ENCODE measurements around the gene PADI2.

Gene PADI2

DNA sequence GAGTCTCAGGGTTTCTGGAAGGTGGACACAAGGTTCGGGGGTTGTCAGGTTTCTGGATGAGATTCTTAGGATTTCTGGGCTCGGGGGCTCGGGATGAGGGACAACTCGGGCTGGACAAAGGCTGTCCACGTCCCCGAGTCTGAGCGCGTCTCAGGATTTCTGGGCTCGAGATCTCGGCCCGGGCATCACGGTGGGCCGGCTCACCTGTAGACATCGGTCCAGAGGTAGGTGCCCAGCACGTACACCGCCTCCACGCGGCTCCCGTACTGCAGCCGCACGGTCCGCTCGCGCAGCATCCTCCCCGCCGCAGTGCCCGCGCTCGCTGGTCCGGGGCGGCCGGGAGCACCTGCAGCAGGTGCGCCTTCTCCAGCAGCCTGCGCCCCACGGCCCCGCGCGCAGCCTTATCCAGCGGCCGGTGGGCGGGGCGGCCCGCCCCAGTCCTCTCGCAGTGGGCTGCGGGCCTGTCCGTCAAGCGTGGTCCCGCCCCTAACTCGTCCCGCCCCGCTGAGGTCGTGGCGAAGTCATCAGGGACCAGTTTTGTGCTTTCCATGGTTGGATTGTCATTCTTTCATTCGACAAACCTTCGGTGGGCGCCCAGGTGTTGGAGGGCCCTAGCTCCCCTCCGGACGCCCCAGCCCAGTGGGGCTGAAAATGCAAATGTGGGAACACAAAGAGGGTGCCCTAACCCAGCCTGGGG, at the start of gene PADI2:
TSS of gene PADI2 (minus strand) at position 376 of the 697 bp plus-strand sequence. CDS start at position 296, 80 bp downstream.
- no peak for DNase-seq

DNA sequence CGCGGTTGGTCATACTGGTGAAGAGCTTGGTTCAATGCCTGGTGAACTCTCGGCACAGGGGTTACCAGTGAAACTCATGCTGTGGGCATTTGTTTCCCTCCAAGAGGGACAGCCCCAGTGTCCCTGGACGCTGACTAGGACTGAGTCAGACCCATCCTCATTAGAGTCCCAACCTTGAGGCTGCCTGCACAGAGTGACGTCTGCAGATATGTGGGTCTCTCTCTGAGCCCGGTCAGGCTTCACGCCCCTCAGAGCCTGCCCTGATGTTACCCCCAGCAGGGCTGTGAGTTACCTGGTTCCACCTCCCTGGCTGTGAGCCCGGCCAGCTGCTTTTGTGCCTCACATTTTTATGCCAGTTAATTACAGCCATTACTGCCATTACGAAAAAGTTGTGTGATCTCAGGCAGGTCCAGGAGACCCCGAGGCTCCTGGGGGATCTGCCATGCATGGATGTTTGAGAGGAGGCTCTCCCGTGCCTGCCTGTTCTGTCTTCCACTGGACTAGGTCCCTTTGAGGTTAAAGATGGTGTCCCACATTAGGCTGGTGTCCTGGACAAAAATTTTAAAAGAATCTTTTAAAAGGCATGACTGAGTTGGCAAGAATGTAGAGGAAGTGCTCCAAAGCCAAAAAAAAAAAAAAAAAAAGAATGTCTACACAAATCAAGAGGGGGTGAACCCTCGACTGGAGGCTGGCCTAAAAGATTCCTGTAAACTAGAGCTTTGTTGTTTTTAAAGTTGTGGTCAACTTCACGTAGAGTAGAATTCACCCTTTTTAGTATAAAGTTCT, 49.0 kb upstream of the PADI2 start:
- peak; percentile 94 for DNase-seq

DNA sequence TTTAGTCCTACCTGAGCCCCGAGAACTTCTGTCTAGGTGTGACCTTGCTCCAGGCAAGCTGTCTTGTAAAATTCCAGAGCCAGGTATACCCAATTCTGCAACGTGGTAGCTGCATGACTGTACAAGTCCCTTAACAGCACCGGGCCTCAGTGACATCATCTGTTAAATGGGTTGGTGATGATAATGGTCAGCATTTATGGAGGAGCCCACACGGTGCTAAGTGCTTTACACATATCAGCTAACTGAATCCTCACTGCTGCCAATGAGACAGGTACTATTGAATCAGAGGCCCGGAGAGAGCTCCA, 48.5 kb upstream of the PADI2 start:
- no peak for DNase-seq

DNA sequence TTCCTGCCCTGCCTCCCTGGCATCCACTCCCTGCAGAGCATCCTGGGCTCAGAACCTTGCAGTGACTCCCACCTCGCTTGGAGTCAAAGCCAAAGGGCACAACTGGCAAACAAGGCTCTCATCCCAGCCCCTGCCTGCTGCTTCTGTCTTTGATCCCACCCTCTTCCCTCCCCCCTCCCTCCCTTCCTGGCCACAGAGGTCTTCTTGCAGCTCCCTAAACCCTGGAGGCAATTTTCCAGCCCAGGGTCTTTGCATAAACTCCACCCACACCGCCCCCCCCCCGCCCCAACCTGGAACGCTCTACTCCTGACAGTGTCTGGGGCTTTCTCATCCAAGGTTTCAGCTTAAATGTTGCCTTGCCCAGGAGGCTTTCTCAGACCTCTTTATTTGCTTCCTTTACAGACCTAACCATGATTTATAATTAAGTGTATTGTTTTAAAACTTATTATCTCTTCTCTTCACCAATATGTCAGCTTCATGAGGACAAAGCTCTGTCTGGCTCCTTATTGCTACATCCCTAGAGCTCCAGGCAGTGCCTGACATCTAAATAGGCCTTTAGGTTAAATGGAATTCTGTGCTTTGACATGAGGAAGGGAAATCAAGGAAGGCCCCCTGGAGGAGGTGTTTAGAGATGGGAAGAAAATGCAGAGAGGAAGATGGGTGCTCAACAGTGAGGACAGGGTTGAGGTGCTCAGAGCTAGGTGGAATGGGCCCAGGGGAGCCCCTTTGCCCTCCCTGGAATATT, 48.0 kb upstream of the PADI2 start:
- DNase-seq, result no peak

DNA sequence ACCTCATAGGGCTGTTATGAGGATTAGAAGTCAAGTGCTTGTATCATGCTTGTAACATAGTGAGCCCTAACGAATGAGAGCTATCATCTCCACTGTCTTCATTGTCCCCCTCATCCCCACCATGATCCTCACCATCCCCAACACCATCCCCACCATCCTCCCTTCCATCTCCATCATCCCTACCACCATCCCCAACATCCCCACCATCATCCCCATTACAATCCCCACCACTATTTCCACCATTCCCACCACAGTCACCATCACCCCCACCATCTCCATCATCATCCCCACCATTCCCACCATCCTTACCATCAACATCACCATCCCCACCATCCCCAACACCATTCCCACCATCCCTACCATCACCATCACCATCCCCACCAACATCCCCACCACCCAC, 46.6 kb upstream of the PADI2 start:
- DNase-seq, result no peak

DNA sequence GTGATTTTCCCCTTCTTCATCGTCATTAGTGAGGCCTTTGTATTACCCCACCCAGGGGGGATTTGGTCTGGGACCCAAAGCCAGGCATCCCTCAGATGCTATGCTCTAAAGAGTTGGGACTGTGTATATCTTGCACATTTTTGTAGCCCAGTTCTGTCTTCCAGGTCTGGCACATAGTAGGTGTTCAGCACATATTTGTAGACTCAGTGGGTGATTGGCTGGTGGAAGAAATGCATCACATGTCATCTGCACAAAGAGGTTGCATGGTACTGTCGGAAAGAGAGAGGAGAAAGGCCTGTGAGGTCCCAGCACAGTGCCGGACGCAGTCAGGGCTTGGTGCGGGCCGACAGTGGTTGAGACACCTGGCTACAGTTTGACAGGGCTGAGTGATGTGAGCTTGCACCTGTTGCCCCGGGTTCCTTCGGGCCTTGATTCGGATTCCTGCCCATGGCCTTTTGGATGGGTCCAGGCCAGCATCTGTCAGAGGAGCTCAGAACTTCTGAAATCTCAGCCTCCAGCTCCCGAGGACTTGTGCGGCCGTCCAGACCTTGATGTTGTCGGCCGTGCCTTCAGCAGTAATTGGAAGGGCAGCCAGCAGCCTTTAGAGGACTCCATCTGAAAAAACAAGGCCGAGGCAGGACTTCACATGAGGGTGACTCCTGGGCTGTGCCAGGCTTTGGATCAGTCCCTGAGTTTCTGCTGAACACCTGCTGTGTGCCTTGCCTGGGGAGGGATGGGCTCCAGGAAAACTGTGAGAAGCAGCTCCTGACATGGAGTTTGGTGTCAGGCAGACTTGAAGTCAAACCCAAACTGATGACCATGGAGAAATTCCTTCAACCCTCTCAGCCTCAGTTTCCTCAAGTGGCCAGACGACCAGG, 44.8 kb upstream of the PADI2 start:
- no peak for DNase-seq

DNA sequence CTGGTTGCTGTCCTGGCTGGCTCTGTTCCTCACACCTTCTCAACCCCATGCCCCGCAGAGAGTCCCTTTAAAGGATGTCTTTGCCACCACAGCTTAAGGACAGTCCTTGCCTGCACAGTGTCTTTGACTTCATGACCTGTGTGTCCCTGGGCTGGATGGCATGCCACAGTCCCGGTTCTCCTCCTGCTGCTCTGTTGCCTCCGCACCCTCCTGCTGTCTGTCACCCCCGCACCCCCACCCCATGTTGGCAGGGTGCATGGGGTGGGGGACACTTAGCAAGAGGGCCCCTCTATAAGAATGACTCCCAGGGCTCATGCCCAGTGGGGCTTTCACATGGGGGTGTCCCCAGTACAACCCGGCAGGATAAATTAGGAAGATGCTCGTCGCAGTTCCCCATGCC, 44.1 kb upstream of the PADI2 start:
- no peak for DNase-seq

DNA sequence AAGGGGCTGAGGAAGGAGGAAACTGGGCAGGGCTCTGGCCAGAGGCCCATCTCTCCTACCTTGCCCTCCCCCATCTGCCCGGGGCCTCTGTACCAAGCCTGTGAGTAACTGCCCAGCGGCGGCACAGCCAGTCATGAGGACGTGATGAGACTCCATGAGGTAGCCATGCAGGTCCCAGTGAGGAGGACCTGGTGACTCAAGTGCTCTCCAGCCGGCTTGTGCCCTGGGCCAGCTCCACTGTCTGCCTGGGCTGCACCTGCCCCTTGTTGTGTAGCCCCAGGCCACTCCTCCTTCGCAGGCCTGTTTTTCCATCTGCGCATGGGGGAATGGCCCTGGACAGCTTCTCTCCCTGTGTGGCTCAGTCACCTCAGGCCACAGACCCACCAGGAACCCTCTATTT, 43.7 kb upstream of the PADI2 start:
- DNase-seq, result no peak

DNA sequence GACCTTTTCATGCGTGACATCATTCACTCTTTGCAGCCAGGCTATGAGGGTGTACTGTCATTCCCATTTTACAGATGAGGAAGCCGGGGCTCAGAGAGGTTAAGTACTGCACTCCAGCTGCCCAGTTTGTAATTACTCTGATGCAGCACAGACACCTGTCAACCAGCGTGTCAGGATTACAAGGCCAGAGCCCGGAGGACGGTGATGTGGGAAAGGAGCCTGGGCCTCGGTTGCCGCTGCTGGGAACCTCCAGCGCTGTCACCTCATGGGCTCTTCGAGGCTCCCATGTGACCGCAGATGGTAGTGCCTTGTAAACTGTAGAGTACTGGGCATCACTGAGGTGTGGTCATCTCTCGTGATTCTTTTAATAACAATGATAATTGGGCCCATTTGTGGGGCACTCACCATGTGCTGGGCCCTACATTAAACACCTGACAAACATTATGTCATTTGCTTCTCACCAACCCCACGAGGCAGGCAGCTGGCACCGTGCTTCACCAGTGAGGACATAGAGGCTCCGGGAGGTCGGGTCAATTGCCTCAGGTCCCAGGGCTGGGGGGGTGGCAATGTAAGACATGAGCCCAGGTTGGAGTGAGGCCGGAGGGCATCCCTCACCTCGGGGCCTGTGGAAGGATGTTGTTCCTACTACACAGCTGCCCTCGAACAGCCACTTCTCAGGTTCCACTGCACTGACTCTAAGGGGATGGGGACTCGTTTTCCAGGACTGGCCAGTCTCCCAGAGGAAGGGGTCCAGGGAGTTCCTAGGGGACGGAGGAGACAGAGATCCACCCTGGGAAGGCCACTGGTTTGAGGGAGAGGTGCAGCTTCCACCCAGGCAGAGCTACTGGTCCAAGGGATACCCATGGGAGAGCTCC, 42.9 kb upstream of the PADI2 start:
- DNase-seq, result no peak

DNA sequence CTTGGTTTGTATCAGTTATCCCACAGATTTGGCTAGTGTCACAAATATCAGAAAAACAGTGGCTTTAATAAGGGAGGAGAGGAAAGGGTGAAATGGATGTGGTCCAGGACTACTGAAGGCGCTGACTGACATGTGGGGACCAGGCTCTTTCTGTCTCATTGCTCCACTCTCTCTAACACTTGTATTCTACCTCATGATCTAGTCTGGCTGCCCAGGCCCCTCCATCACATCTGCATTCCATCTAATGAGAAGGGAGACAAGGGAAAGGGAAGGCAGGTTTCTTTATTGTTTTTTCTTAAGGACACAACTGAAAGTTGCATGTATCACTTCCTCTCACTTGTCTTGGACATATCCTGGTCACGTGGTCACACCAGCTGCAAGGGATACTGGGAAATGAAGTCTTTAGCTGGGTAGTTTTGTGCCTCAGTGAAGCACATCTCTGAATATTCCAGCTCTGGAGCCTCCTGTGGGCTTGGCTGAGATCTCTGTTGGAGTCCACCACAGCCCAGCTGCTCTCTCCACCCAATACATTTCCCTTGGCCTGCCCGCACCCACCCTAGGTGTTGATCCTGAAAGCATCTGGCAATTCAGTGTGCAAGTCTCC, 42.0 kb upstream of the PADI2 start:
- no peak for DNase-seq

DNA sequence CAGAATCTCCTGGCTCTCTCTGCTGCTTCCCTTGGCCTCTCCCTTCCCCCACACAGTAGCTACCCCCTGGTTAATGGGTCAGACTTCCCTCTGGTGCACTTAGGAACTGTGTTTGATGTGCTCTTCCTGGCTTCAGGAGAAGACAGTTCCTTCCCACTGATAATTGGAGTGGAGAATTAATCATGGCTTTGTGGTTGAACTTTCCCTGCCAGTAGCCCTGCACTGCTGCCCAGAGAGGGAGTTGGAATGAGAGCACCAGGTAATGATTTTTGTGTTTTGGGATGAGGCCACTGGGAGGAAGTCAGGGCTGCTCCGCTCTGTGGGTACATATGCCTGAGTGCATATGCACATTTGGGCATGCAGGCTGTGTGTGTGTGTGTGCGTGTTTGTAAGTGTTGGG, 39.7 kb upstream of the PADI2 start:
- no peak for DNase-seq

DNA sequence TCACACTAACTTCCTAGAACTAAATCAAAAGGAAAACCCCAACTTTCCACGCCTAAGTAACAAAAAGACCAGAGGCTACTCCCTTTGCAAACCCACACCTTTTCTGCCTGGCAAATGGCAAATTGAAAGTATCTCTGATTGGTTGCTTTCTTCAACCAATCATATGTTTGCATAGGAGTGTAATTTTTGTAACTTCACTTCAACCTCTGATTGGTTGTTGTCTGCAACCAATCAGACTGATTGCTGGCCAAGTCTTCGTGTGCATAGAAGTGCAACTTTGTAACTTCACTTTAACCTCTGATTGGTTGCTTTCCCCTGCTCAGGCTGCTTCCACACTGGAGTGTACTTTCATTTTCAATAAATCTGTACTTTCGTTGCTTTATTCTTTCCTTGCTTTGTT, 36.9 kb upstream of the PADI2 start:
- DNase-seq, result no peak

DNA sequence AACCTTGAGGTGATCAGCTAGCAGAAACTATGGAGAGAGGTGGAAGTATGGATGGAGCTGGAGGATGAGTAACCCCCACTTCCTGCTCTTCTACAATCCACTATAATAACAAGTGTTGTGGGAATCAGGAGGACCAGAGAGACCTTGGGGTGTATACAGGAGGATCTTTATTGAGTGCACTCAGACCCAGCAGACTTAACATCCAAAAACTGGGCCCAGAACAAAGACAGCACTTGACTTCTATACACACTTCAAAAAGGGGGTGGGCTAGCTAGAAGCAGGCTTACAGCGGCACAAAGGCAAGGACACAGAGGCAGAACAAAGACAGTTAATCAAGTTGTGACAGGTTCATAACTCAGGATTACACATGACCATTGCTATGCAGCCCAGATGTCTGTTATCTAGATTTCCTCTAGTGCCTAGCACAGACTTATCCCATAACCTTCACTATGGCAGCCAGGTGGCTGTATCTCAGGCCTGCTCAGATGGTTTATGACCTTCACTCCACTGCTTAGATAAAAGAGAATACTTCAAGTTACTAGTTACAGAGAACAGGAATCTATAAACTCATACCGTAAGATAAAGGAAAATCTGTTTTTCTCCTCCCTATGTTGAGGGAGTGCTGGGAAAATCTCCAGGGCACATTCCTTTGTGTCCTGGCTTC, 36.1 kb upstream of the PADI2 start:
- no peak for DNase-seq

DNA sequence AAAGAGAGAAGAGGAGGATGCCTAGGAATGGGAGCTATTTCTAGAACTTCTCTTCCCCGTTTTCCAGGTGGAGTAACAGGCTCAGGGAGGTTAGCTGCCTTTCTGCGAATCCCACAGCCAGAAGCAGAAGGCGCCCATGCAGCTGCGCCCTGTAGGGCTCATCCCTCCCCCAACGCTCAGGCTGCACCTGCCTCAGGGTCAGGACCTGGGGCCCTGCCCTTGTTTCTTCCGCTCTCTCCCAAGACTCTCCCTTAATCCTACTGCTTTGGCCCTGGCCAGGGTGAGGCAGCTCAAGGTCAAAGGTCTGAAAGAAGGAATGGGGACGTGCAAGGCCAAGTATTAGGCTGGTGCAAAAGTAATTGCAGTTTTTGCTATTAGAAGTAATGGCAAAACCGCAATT, 30.5 kb upstream of the PADI2 start:
- no peak for DNase-seq

DNA sequence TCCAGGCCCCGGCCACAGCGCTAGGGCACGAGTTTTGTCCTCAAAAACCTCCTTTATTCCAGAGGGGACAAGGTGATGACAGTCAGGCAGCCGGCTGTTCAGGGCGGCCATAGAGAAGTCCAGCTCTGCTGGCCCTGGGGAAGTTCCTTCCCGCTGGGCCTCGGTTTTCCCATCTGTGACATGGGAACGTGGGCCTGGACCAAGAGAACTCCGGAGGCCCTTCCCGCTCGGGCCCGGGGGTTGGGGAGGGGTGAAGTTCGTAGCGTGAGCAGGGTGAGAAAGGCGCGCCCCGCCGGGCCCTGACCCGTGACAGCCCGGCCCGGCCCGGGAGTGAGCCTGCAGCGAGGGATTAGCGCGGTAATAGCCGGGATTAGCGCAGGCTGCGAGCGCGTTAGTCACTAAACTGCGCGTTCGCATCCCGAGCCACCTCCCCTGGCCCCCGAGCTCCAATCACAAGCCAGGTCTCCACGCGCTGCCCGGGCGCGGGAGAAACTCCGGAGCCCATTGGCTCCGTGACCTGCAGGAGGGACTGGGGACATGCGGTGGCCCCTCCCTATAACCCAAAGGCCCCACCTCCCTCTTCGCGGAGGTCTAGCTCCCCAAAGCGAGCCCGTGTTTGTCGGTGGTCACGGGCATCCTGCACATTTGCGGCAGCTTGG, 29.8 kb upstream of the PADI2 start:
- DNase-seq, result no peak

DNA sequence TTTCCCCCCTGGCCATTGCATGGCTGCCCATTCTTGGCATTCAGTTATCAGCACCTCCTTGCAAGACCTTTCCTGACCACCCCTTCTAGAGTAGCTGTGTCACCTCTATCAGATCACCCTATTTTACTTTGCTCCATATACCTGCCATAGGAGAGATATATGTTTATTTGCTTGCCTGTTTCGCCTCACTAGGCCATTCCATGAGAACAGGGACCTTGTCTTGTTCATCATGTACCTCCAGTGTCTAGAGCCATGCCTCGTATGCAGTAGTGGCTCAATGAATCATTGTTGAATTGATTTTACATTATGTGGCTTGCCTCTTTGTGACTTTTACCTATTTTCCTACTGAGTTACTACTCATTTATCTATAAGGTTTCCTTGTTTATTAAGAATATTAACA, 26.4 kb upstream of the PADI2 start:
- no peak for DNase-seq

DNA sequence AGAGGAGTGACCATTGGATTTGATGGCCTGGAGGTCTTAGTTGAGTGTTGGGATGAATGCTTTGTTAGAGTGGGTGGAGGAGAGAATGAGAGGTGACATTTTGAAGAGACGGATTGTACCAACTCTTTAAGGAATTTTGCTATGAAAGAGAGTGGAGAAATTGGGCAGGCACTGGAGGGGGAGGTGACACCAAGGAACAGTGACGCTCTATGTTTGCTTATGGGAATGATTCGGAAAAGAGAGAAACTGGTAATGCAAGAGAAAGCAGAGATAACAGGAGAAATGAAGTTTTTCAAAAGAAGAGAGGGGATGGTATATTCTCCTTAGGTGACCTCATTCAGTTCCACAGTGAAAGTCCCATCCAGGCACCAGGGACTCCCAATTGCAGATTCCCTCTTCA, 24.5 kb upstream of the PADI2 start:
- DNase-seq, result no peak

DNA sequence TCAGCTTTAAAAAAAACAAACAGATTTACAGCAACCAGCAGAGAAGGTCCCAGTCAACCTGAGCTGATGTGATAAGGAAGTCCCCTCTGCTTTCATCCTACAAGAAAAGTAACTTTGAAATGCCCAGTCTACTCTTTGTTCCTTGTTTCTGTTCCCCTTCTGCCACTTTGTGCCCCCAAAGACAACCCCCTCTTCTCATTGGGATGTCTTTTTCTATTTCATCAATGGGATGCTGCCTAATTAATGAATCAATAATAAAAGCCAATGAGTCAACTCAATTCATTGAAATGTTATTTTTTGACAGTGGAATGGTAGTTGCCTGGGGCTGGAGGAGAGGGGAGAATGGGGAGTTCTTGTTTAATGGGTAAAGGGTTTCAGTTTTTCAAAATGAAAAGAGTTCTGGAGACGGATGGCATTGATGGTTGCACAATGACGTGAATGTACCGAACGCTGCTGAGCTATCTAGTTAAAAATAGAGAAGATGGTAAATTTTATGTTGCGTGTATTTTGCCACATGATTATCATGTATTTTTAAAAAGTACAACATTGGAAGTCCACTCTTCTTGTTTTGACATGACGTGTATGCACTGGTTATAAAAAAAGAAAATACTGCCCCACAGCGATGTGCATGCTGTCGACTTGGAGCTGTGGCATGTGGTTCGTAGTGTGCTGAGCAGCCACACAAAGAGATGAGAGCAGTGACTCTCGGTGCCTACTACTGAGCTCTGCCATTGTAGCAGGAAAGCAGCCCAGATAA, 22.4 kb upstream of the PADI2 start:
- DNase-seq, result no peak

DNA sequence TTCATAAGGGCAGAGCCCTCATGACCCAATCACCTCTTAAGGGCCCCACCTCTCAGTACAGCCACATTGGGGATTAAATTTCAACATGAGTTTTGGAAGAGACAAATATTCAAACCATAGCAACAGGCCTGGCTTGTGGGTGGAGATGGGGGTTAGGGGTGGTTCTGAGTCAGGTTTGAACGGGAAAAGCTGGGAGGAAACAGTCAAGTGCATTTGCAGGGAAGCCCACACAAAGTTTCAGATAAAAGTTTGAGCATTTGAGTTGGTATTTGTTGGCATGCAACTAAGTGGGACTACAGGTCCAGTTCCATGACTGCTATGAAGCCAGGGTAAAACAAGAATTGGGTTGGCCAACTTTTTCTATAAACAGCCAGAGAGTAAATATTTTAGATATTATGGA, 21.0 kb upstream of the PADI2 start:
- DNase-seq, result no peak

DNA sequence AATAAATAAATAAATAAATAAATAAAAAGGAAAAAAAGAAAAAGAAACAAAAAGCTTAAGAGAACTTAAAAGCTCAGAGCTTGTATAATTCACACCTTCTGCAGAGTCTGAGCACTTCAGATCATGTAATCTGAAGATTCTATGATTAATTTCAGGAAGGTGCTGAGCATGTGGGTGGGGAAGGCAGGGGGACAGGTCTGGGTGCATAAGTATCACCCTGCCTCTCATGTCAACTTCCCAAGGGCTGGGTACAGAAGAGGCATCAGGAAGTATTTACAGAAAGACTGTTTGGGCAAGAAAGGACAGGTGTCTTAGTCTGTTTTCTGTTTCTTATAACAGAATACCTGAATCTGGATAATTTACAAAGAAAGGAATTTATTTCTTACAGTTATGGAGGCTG, 20.4 kb upstream of the PADI2 start:
- no peak for DNase-seq
